Astrocyte (in vitro differentiated cells and primary cell): Measurements from ENCODE around the gene EGFLAM. TPM values are rescaled to one million over a fixed set of nuclear protein-coding genes. Genes with fewer than 3 reads are reported as not detected.

Source experiments
- DNase-seq: peaks from one replicate; pipeline ENCODE4 v3.0.0-alpha.2; 2010; ENCODE audit warnings: low read depth
- FAIRE-seq: peaks from 2 replicates; lab custom pipeline; 2011; peaks lifted over from hg19 to GRCh38; lab: Jason Lieb, UNC
- H2AFZ ChIP-seq: 2 replicates; pipeline ENCODE4 v1.6.0; 2012; ENCODE audit warnings: low read depth, low read length, inconsistent platforms
- H3K27ac ChIP-seq: 2 replicates; pipeline ENCODE4 v1.5.1; 2011; ENCODE audit warnings: low read depth, low read length, inconsistent platforms
- H3K27me3 ChIP-seq: 2 replicates; pipeline ENCODE4 v1.6.0; 2011; ENCODE audit warnings: low read length, inconsistent platforms; ENCODE audit not compliant: insufficient read depth
- H3K36me3 ChIP-seq: 2 replicates; pipeline ENCODE4 v1.5.1; 2011; ENCODE audit warnings: low read length, inconsistent platforms; ENCODE audit not compliant: insufficient read depth
- H3K4me1 ChIP-seq: 2 replicates; pipeline ENCODE4 v1.5.1; 2011; ENCODE audit warnings: low read length, inconsistent platforms; ENCODE audit not compliant: insufficient read depth
- H3K4me2 ChIP-seq: 2 replicates; pipeline ENCODE4 v1.6.0; 2012; ENCODE audit warnings: low read length, inconsistent platforms
- H3K4me3 ChIP-seq: 2 replicates; pipeline ENCODE4 v1.5.1; 2011; ENCODE audit warnings: low read depth, mild to moderate bottlenecking, low read length, inconsistent platforms; ENCODE audit not compliant: insufficient read depth
- H3K79me2 ChIP-seq: 2 replicates; pipeline ENCODE4 v1.6.0; 2012; ENCODE audit warnings: mild to moderate bottlenecking, low read length, inconsistent platforms; ENCODE audit not compliant: insufficient read depth
- H3K9ac ChIP-seq: 2 replicates; pipeline ENCODE4 v1.6.0; 2012; ENCODE audit warnings: mild to moderate bottlenecking, low read length, inconsistent platforms
- H3K9me3 ChIP-seq: 2 replicates; pipeline ENCODE4 v1.5.1; 2012; ENCODE audit warnings: low read depth, mild to moderate bottlenecking, low read length, inconsistent platforms; ENCODE audit not compliant: insufficient read depth
- H4K20me1 ChIP-seq: 2 replicates; pipeline ENCODE4 v1.6.0; 2012; ENCODE audit warnings: low read length, inconsistent platforms; ENCODE audit not compliant: insufficient read depth
- H3K27ac Mint-ChIP-seq: one replicate; pipeline ENCODE4 v1.8.0; 2021; ENCODE audit warnings: mild to moderate bottlenecking, mixed read lengths; ENCODE audit not compliant: unreplicated experiment
- H3K27me3 Mint-ChIP-seq: one replicate; pipeline ENCODE4 v1.8.0; 2021; ENCODE audit warnings: low read depth, mixed read lengths; ENCODE audit not compliant: unreplicated experiment
- H3K36me3 Mint-ChIP-seq: one replicate; pipeline ENCODE4 v1.8.0; 2021; ENCODE audit warnings: low read depth, mixed read lengths; ENCODE audit not compliant: unreplicated experiment
- H3K4me1 Mint-ChIP-seq: one replicate; pipeline ENCODE4 v1.8.0; 2021; ENCODE audit warnings: low read depth, mixed read lengths; ENCODE audit not compliant: unreplicated experiment
- H3K4me3 Mint-ChIP-seq: one replicate; pipeline ENCODE4 v1.8.0; 2021; ENCODE audit warnings: mild to moderate bottlenecking, moderate library complexity, mixed read lengths; ENCODE audit not compliant: unreplicated experiment
- H3K9me3 Mint-ChIP-seq: one replicate; pipeline ENCODE4 v1.8.0; 2021; ENCODE audit warnings: mild to moderate bottlenecking, mixed read lengths; ENCODE audit not compliant: unreplicated experiment
- EZH2 ChIP-seq: IDR thresholded peaks from 2 replicates; pipeline ENCODE4 v1.6.1; 2012; ENCODE audit warnings: mild to moderate bottlenecking, low read length, inconsistent platforms; ENCODE audit not compliant: insufficient read depth
- total RNA-seq: library from RNA; stranded (reverse); gene quantifications from 2 replicates; pipeline ENCODE4 v1.2.1, GENCODE V29; 2021
- TF ChIP-seq, protein P1 (sequence below): IDR thresholded peaks from 2 replicates; pipeline ENCODE4 v1.5.1; 2011; ENCODE audit warnings: low read depth, mild to moderate bottlenecking, inconsistent platforms, low read length, moderate library complexity; ENCODE audit not compliant: insufficient read depth

EGFLAM gene
- total RNA-seq, 1 donor from 2014 or later, result 1.0 TPM

DNA sequence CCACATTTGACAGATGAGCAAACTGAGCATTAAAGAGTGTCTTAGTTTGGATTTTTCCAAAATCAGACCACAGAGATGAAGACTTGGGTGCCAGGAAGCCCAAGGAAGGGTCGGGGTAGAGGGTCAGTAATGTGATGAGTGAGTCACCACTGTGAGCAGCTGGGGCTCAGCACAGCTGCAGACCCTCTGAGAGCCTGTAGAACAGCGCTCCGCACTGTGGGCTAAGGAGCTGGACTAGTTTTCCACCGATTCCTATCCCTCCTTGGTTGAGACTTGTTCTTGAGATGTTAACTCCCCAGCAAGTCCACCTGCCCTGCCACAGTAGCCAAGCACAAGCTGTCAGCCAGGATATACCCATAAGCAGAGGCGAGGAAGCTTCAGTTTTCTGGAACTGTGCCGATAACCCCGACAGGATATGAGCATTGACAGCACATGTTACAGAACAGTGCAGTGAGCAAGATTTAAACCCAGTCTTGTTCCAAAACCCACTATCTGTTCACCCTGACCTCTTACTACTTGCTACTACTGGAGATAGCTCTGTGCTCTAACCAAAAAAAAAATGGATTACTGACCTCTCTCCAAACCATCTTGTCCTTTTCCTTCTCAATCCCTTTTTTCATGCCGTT is 31.8 kb downstream of the EGFLAM start:
- no peaks in the 10 kb centered on the region for H3K4me1 ChIP-seq
- peaks cover 2% of the 10 kb centered on the region for H3K36me3 Mint-ChIP-seq
- no peaks in the 10 kb centered on the region for H3K27me3 Mint-ChIP-seq

DNA sequence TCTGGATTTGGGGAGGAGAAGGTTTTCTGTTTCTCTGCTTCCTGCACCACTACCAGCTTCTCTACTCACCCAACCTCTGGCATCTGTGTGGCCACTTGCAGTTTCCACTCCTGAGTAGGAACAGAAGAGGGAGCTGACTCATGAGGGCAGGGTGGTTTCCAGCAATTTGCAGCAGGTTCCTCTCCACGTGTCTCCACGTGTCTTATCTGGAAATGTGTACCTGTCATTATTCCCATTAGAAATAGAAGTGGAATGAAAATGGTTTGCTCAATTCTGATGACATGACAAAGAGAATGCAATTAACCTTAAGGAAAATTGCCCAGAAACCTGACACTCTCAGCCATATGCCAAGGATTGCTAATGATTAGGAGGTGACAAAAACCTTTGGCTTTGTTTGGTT is 33.0 kb downstream of the EGFLAM start:
- H3K4me2 ChIP-seq, result no peak overlapping the region

More for the DNA sequence above, 31.8 kb downstream of the EGFLAM start:
- Histone ChIP-seq H3K79me2 (no peaks in the 10 kb centered on the region), H3K4me2 (no peak overlapping the region), H3K4me3 (no peak overlapping the region), H2AFZ (no peak overlapping the region), H3K27me3 (no peaks in the 10 kb centered on the region), H3K9me3 (no peaks in the 10 kb centered on the region), H3K36me3 (no peaks in the 10 kb centered on the region), H3K27ac (no peak overlapping the region), H4K20me1 (no peaks in the 10 kb centered on the region), H3K9ac (no peak overlapping the region)
- Mint-ChIP-seq H3K4me1 (peaks cover 11% of the 10 kb centered on the region), H3K4me3 (no peak overlapping the region), H3K9me3 (peaks cover 4% of the 10 kb centered on the region), H3K27ac (no peak overlapping the region)
- DNase-seq, result no peak
- no peak for TF ChIP-seq EZH2
- TF ChIP-seq, protein P1, sequence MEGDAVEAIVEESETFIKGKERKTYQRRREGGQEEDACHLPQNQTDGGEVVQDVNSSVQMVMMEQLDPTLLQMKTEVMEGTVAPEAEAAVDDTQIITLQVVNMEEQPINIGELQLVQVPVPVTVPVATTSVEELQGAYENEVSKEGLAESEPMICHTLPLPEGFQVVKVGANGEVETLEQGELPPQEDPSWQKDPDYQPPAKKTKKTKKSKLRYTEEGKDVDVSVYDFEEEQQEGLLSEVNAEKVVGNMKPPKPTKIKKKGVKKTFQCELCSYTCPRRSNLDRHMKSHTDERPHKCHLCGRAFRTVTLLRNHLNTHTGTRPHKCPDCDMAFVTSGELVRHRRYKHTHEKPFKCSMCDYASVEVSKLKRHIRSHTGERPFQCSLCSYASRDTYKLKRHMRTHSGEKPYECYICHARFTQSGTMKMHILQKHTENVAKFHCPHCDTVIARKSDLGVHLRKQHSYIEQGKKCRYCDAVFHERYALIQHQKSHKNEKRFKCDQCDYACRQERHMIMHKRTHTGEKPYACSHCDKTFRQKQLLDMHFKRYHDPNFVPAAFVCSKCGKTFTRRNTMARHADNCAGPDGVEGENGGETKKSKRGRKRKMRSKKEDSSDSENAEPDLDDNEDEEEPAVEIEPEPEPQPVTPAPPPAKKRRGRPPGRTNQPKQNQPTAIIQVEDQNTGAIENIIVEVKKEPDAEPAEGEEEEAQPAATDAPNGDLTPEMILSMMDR, result no peak
- FAIRE-seq, result no peak

More for the DNA sequence above, 33.0 kb downstream of the EGFLAM start:
- Histone ChIP-seq H3K9ac (no peak overlapping the region), H3K36me3 (no peaks in the 10 kb centered on the region), H3K79me2 (no peaks in the 10 kb centered on the region), H2AFZ (no peak overlapping the region), H3K27me3 (no peaks in the 10 kb centered on the region), H3K27ac (no peak overlapping the region), H3K4me3 (no peak overlapping the region), H4K20me1 (no peaks in the 10 kb centered on the region), H3K9me3 (no peaks in the 10 kb centered on the region), H3K4me1 (no peaks in the 10 kb centered on the region)
- peaks cover 4% of the 10 kb centered on the region for H3K9me3 Mint-ChIP-seq
- no peaks in the 10 kb centered on the region for H3K27me3 Mint-ChIP-seq
- H3K27ac Mint-ChIP-seq, result no peak overlapping the region
- peaks cover 2% of the 10 kb centered on the region for H3K36me3 Mint-ChIP-seq
- no peak overlapping the region for H3K4me3 Mint-ChIP-seq
- no peak for DNase-seq
- no peak for FAIRE-seq
- H3K4me1 Mint-ChIP-seq, result peaks cover 11% of the 10 kb centered on the region
- TF ChIP-seq, protein P1, result no peak
- no peak for TF ChIP-seq EZH2
